ENCODE data around the gene STPG4. TPM values are rescaled to one million over a fixed set of nuclear protein-coding genes. Genes with fewer than 3 reads are reported as not detected.

The STPG4 gene
- total RNA-seq, 1 experiment from 2014 or later = 0.13 TPM

DNA sequence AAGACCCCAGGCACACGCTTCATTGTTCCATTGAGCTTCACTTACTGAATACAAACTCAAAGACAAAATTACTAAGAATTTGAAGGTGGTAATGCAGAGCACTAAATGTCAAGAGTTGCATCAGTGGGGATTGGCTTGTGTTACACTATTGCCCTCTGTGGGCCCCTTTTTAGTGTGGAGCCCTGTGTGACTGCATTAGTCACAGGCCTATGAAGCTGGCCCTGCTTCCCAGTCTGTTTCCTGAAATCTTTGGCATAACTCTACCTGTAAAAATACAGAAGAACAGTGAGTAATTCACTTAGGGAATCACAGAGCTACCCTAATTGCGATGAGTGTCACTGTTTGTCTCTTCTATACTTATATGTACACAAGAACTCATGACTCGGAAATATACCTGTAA is 40.0 kb upstream of the STPG4 start:
- no CpG with 5 or more reads among the region's 3 CpGs for WGBS (ENCODE audit: extremely low coverage, insufficient read length, low lambda C conversion rate)
- no peak overlapping the region for H2AFZ ChIP-seq (ENCODE audit: low read length)
- peaks cover 44 to 63% of the 10 kb centered on the region in 2 experiments for H3K4me1 Mint-ChIP-seq

More for the DNA sequence above, 40.0 kb upstream of the STPG4 start:
- TF ChIP-seq CTCF (conservative IDR thresholded peaks at IDR 0.05) = no peak
- Histone ChIP-seq H3K9ac (ENCODE audit: extremely low read depth, insufficient read length, low read length) (no peak overlapping the region), H3K27me3 (ENCODE audit: insufficient read depth, low read length) (no peaks in the 10 kb centered on the region), H4K5ac (ENCODE audit: insufficient read length, low read depth, low read length) (no peak overlapping the region), H2BK20ac (ENCODE audit: low read depth, low read length, poor library complexity, severe bottlenecking) (no peak overlapping the region), H3T11ph (ENCODE audit: low read length) (no peak overlapping the region), H2BK12ac (ENCODE audit: insufficient read length, low read depth, low read length) (no peak overlapping the region), H3K9me3 (ENCODE audit: control insufficient read depth, low read depth, low read length) (no peaks in the 10 kb centered on the region), H3K23me2 (ENCODE audit: insufficient read length, low read depth, low read length, poor library complexity, severe bottlenecking) (no peaks in the 10 kb centered on the region), H3K14ac (ENCODE audit: insufficient read depth, low read length) (no peak overlapping the region), H3K4ac (ENCODE audit: low read depth, low read length) (no peak overlapping the region), H2BK120ac (ENCODE audit: low read depth, low read length, poor library complexity, severe bottlenecking) (no peak overlapping the region), H3K4me2 (ENCODE audit: insufficient read depth, insufficient read length, low read length) (no peak overlapping the region), H4K20me1 (ENCODE audit: control insufficient read depth, insufficient read depth, insufficient read length) (no peaks in the 10 kb centered on the region), H3K4me1 (ENCODE audit: insufficient read depth, low read length) (peaks cover 22% of the 10 kb centered on the region; the same call in 1 of the 2 replicates), H3K79me1 (ENCODE audit: insufficient read depth, low read depth, low read length, poor library complexity, severe bottlenecking) (no peaks in the 10 kb centered on the region), H3K27ac (ENCODE audit: insufficient read length, low read depth, low read length) (no peak overlapping the region), H3K18ac (ENCODE audit: insufficient read length, low read depth, low read length) (no peak overlapping the region), H3K23ac (ENCODE audit: insufficient read length, low read depth, low read length) (no peak overlapping the region), H3K56ac (ENCODE audit: insufficient read length, low read depth, low read length) (no peak overlapping the region), H4K91ac (ENCODE audit: insufficient read length, low read depth, low read length) (no peak overlapping the region), H3K79me2 (ENCODE audit: insufficient read depth, low read length) (no peaks in the 10 kb centered on the region), H2BK5ac (ENCODE audit: insufficient read length, low read length) (no peak overlapping the region), H4K8ac (replicated peaks; ENCODE audit: insufficient read length, low read depth, low read length) (no peak overlapping the region), H2BK15ac (ENCODE audit: low read depth, low read length) (no peak overlapping the region), H2AK5ac (ENCODE audit: insufficient read length, low read length) (no peak overlapping the region)
- no peak overlapping the region for H3K4me3 Mint-ChIP-seq
- no peaks in the 10 kb centered on the region; a peak in 1 of 5 replicates for H3K9me3 Mint-ChIP-seq
- H3K36me3 Mint-ChIP-seq (ENCODE audit: insufficient read depth in 1 of 3, low read depth in 3 of 3) = no peaks in the 10 kb centered on the region
- no peak overlapping the region for H3K27ac Mint-ChIP-seq
- no peak for DNase-seq
- H3K27me3 Mint-ChIP-seq (ENCODE audit: low read depth) = no peaks in the 10 kb centered on the region; the same call in 1 of the 2 replicates
